ENCODE results near the gene COBL. TPM values are rescaled to one million over a fixed set of nuclear protein-coding genes. Genes with fewer than 3 reads are reported as not detected.

Gene COBL
- total and polyA plus RNA-seq, 2 of the 8 experiments (the other 6 are each of a cell fraction or from before 2014, with no cell fraction given), result 13.8 to 40.4 TPM

DNA sequence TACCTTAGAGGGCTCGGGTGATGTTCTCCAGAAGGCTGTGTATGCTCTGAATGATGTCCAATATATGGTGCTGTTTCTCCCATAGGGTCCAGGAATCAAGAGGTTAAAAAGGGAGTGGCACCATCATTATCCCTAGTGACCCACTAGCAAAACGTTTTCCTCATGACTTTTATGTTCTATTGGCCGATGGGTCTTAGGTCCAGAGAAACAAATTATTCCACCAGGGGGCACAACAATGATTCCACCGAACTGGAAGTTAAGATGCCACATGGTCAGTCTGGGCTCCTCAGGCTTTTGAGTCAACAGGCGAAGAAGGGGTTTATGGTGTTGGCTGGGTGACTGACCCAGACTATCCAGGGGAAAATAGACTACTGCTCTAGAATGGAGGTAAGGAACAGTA is 256.1 kb downstream of the COBL start:
- H3K79me1 ChIP-seq (ENCODE audit: low read depth, low read length), result no peaks in the 10 kb centered on the region; the same call in 1 of the 2 replicates
- no peak overlapping the region for H3K27ac ChIP-seq (ENCODE audit: low read depth, low read length)
- no peaks in the 10 kb centered on the region for H3K79me2 ChIP-seq (ENCODE audit: control insufficient read depth in 1 of 2, insufficient read depth in 2 of 2, low read length in 2 of 2)
- H2BK120ac ChIP-seq (replicated peaks; ENCODE audit: low read depth, low read length), result no peak overlapping the region
- H3K4ac ChIP-seq (replicated peaks; ENCODE audit: insufficient read length, low read depth, low read length), result no peak overlapping the region
- H3K4me1 ChIP-seq (replicated peaks in 1 of 4; ENCODE audit: control insufficient read depth in 3 of 4, insufficient read depth in 4 of 4, low read length in 3 of 4), result peaks cover 0 to 2% (median under 1%) of the 10 kb centered on the region in 4 experiments; a peak in 1 of 7 replicates
- no peak overlapping the region for H2BK12ac ChIP-seq (ENCODE audit: low read depth, low read length)
- H4K20me1 ChIP-seq (replicated peaks in 1 of 2; ENCODE audit: control insufficient read depth in 1 of 2, insufficient read depth in 2 of 2, low read length in 2 of 2), result no peaks in the 10 kb centered on the region
- no peaks in the 10 kb centered on the region for H3K36me3 ChIP-seq (ENCODE audit: control insufficient read depth in 2 of 4, insufficient read depth in 4 of 4, low read length in 3 of 4)
- H3K18ac ChIP-seq (ENCODE audit: extremely low read depth, low read length), result no peak overlapping the region
- H2BK5ac ChIP-seq (ENCODE audit: low read depth, low read length), result no peak overlapping the region
- no peak overlapping the region for H2AFZ ChIP-seq (ENCODE audit: low read length)
- DNase-seq (ENCODE audit: low read depth in 1 of 2, low spot score in 2 of 2), result no peak
- H3K9me3 ChIP-seq (ENCODE audit: insufficient read depth in 2 of 2, low read depth in 1 of 2, low read length in 1 of 2), result no peaks in the 10 kb centered on the region
- H3K14ac ChIP-seq (ENCODE audit: insufficient read length), result no peak overlapping the region
- no peak overlapping the region for H2BK20ac ChIP-seq (ENCODE audit: low read length)
- no peak overlapping the region for H3K23ac ChIP-seq (ENCODE audit: insufficient read length)
- POLR2A ChIA-PET (ENCODE audit: partially characterized antibody), result interaction anchor here (0.7 kb wide), 1 partner anchor 292 kb away, joined by 3 read pairs; no protein-coding TSS in a partner anchor
- H3K23me2 ChIP-seq (ENCODE audit: low read depth, low read length), result no peaks in the 10 kb centered on the region
- H4K5ac ChIP-seq (ENCODE audit: insufficient read length, low read depth, low read length), result no peak overlapping the region
- 84% methylated on average over 5 of the region's 5 CpGs; no CpG with 5 or more reads in 1 of the 2 experiments for WGBS, 2 experiments (ENCODE audit: extremely low coverage in 1 of 2, insufficient coverage in 1 of 2, insufficient read length in 1 of 2, insufficient replicate concordance in 2 of 2, low coverage in 1 of 2, low lambda C conversion rate in 2 of 2, missing lambda C conversion rate in 1 of 2)
- H2AK5ac ChIP-seq (ENCODE audit: low read depth, low read length), result no peak overlapping the region
- H3K56ac ChIP-seq (replicated peaks; ENCODE audit: insufficient read length, low read depth, low read length), result no peak overlapping the region
- CTCF ChIA-PET (ENCODE audit: partially characterized antibody), result interaction anchor here (0.6 to 3.1 kb wide), 8 partner anchors 9 to 109 kb away, joined by 3 to 23 read pairs (median 4); no protein-coding TSS in a partner anchor
- H3K4me2 ChIP-seq (ENCODE audit: insufficient read depth in 1 of 2, low read depth in 2 of 2, low read length in 2 of 2), result no peak overlapping the region
- no peaks in the 10 kb centered on the region for H3K27me3 ChIP-seq (replicated peaks in 1 of 4; ENCODE audit: control insufficient read depth in 3 of 4, extremely low read depth in 1 of 4, insufficient read depth in 3 of 4, low read length in 3 of 4)
- H3K9ac ChIP-seq (replicated peaks in 1 of 4; ENCODE audit: extremely low read depth in 1 of 4, low read depth in 3 of 4, low read length in 3 of 4), result no peak overlapping the region
- H2BK15ac ChIP-seq (ENCODE audit: low read length), result no peak overlapping the region
- H4K91ac ChIP-seq (replicated peaks; ENCODE audit: insufficient read length, low read length), result no peak overlapping the region
- no peak for FAIRE-seq
- TF ChIP-seq TBP (IDR thresholded peaks at IDR 0.05; ENCODE audit: low read depth, low read length) (no peak), MAFK (IDR thresholded peaks at IDR 0.05; ENCODE audit: low read depth, low read length) (no peak), RAD21 (IDR thresholded peaks at IDR 0.05 in 1 of 2, conservative IDR thresholded peaks at IDR 0.05 in 1 of 2; ENCODE audit: low read depth in 2 of 2, low read length in 2 of 2) (peak in 1 of 2 experiments; percentile 40; a peak in 2 of 4 replicates), FOSL1 (IDR thresholded peaks at IDR 0.05; ENCODE audit: insufficient read depth, low read depth, low read length) (no peak), ASH2L (IDR thresholded peaks at IDR 0.05; ENCODE audit: low read length) (no peak), RFX5 (IDR thresholded peaks at IDR 0.05; ENCODE audit: borderline replicate concordance, low read depth, low read length) (no peak), NRF1 (IDR thresholded peaks at IDR 0.05; ENCODE audit: low read depth, low read length) (no peak), KDM5A (IDR thresholded peaks at IDR 0.05; ENCODE audit: low read length) (no peak)
- TF ChIP-seq, protein P1, sequence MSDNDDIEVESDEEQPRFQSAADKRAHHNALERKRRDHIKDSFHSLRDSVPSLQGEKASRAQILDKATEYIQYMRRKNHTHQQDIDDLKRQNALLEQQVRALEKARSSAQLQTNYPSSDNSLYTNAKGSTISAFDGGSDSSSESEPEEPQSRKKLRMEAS (IDR thresholded peaks at IDR 0.05), result 0 out of 2 replicates have a peak, but pooled peaks have one; percentile 18
- TF ChIP-seq, protein P2, sequence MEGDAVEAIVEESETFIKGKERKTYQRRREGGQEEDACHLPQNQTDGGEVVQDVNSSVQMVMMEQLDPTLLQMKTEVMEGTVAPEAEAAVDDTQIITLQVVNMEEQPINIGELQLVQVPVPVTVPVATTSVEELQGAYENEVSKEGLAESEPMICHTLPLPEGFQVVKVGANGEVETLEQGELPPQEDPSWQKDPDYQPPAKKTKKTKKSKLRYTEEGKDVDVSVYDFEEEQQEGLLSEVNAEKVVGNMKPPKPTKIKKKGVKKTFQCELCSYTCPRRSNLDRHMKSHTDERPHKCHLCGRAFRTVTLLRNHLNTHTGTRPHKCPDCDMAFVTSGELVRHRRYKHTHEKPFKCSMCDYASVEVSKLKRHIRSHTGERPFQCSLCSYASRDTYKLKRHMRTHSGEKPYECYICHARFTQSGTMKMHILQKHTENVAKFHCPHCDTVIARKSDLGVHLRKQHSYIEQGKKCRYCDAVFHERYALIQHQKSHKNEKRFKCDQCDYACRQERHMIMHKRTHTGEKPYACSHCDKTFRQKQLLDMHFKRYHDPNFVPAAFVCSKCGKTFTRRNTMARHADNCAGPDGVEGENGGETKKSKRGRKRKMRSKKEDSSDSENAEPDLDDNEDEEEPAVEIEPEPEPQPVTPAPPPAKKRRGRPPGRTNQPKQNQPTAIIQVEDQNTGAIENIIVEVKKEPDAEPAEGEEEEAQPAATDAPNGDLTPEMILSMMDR (IDR thresholded peaks at IDR 0.05; ENCODE audit: control extremely low read depth in 1 of 3, insufficient read depth in 1 of 3, low read depth in 1 of 3, low read length in 3 of 3), result peak in 1 of 3 experiments; percentile 35; a peak in 1 of 4 replicates
- no peak overlapping the region for H4K8ac ChIP-seq (ENCODE audit: extremely low read depth, insufficient read depth, low read length)
- H3K4me3 ChIP-seq (ENCODE audit: extremely low read depth in 1 of 4, insufficient read depth in 2 of 4, low read depth in 3 of 4, low read length in 4 of 4), result no peak overlapping the region
